ENCODE measurements around the gene POLR2H. TPM values are rescaled to one million over a fixed set of nuclear protein-coding genes. Genes with fewer than 3 reads are reported as not detected.

Gene POLR2H
- total RNA-seq, 1 experiment from 2014 or later: 153 TPM

- no peak overlapping the region for H3K4me3 ChIP-seq
- no peak overlapping the region for H2AFZ ChIP-seq
- H3K9me2 ChIP-seq (ENCODE audit: insufficient read depth): no peaks in the 10 kb centered on the region
- H3K79me2 ChIP-seq (ENCODE audit: low read depth): no peaks in the 10 kb centered on the region
- H3K4me1 ChIP-seq (replicated peaks; ENCODE audit: insufficient read depth): no peaks in the 10 kb centered on the region
- no peak for DNase-seq
- H3K36me3 ChIP-seq (ENCODE audit: low read depth): no peaks in the 10 kb centered on the region
- TF ChIP-seq, protein P1, sequence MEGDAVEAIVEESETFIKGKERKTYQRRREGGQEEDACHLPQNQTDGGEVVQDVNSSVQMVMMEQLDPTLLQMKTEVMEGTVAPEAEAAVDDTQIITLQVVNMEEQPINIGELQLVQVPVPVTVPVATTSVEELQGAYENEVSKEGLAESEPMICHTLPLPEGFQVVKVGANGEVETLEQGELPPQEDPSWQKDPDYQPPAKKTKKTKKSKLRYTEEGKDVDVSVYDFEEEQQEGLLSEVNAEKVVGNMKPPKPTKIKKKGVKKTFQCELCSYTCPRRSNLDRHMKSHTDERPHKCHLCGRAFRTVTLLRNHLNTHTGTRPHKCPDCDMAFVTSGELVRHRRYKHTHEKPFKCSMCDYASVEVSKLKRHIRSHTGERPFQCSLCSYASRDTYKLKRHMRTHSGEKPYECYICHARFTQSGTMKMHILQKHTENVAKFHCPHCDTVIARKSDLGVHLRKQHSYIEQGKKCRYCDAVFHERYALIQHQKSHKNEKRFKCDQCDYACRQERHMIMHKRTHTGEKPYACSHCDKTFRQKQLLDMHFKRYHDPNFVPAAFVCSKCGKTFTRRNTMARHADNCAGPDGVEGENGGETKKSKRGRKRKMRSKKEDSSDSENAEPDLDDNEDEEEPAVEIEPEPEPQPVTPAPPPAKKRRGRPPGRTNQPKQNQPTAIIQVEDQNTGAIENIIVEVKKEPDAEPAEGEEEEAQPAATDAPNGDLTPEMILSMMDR (conservative IDR thresholded peaks at IDR 0.05): no peak
- H3F3A ChIP-seq (ENCODE audit: insufficient read depth, low read depth): 0 out of 2 replicates have a peak, but pooled peaks cover 3% of the 10 kb centered on the region
- BruUV-seq (replicated peaks): no TSS peak
- no peaks in the 10 kb centered on the region for H4K20me1 ChIP-seq (ENCODE audit: insufficient read depth)
- intact Hi-C loops (cut with micrococcal nuclease; ENCODE audit: unreplicated experiment): no loop called here
- no peaks in the 10 kb centered on the region for H3K9me3 ChIP-seq (ENCODE audit: insufficient read depth, low read depth)
- no peak overlapping the region for H3K4me2 ChIP-seq
- CTCF ChIA-PET: no interaction called here
- no peak overlapping the region for H3K27ac ChIP-seq
- H3K27me3 ChIP-seq (ENCODE audit: insufficient read depth, low read depth): peaks cover 90% of the 10 kb centered on the region
- POLR2A ChIA-PET (ENCODE audit: unreplicated experiment): no interaction called here
Observed at GRCh38 chr3:184395320-184395660, 33.8 kb downstream of the POLR2H start.

DNA sequence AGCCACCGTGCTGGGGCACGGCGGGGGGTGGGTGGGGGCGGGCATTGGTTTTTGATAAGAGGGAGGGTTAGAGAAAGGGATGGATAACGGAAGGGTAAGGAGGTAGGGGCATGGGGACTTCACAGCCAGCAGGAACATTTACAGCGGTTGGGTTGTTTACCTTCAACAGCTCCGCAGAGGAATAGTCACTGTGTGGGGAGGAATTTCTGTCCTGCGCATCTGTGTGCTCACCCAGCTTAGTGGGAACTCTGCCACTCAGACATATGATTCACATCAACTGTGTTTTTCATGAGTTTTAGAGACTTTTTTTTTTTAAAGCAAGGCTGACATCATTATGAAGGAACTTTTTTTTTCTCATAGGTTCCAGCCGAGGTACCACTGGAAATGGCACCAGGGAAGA is 37.9 kb downstream of the POLR2H start:
- no peaks in the 10 kb centered on the region for H3K4me1 ChIP-seq (replicated peaks; ENCODE audit: insufficient read depth)
- H3K4me2 ChIP-seq: no peak overlapping the region
- CTCF ChIA-PET: no interaction called here
- H3K4me3 ChIP-seq: no peak overlapping the region
- no peak overlapping the region for H2AFZ ChIP-seq
- no peaks in the 10 kb centered on the region for H3K9me3 ChIP-seq (ENCODE audit: insufficient read depth, low read depth)
- no TSS peak for BruUV-seq (replicated peaks)
- TF ChIP-seq EZH2 (IDR thresholded peaks at IDR 0.05; ENCODE audit: low read depth): no peak
- TF ChIP-seq, protein P1 (conservative IDR thresholded peaks at IDR 0.05): no peak
- H4K20me1 ChIP-seq (ENCODE audit: insufficient read depth): no peaks in the 10 kb centered on the region
- intact Hi-C loops (cut with micrococcal nuclease; ENCODE audit: unreplicated experiment): no loop called here
- H3K27ac ChIP-seq: no peak overlapping the region
- H3F3A ChIP-seq (ENCODE audit: insufficient read depth, low read depth): 0 out of 2 replicates have a peak, but pooled peaks cover 3% of the 10 kb centered on the region
- peaks cover 91% of the 10 kb centered on the region for H3K27me3 ChIP-seq (ENCODE audit: insufficient read depth, low read depth)
- POLR2A ChIA-PET (ENCODE audit: unreplicated experiment): interaction anchor here (0.6 kb wide), 1 partner anchor 1029 kb away, joined by 14 read pairs; no protein-coding TSS in a partner anchor
- H3K79me2 ChIP-seq (ENCODE audit: low read depth): no peaks in the 10 kb centered on the region
- no peaks in the 10 kb centered on the region for H3K9me2 ChIP-seq (ENCODE audit: insufficient read depth)
- no peaks in the 10 kb centered on the region for H3K36me3 ChIP-seq (ENCODE audit: low read depth)
- DNase-seq: no peak

GRCh38 chr3:184405075-184406030 is 43.8 kb downstream of the POLR2H start:
- Histone ChIP-seq H3K4me2 (no peak overlapping the region), H2AFZ (no peak overlapping the region), H3K27ac (no peak overlapping the region), H3K79me2 (ENCODE audit: low read depth) (no peaks in the 10 kb centered on the region), H3K9me3 (ENCODE audit: insufficient read depth, low read depth) (no peaks in the 10 kb centered on the region), H3K9me2 (ENCODE audit: insufficient read depth) (no peaks in the 10 kb centered on the region), H3K27me3 (ENCODE audit: insufficient read depth, low read depth) (peaks cover 80% of the 10 kb centered on the region), H4K20me1 (ENCODE audit: insufficient read depth) (no peaks in the 10 kb centered on the region), H3K36me3 (ENCODE audit: low read depth) (no peaks in the 10 kb centered on the region), H3K4me3 (no peak overlapping the region), H3K4me1 (replicated peaks; ENCODE audit: insufficient read depth) (no peaks in the 10 kb centered on the region), H3F3A (ENCODE audit: insufficient read depth, low read depth) (no peaks in the 10 kb centered on the region)
- ChIA-PET CTCF (interaction anchor here (0.7 kb wide), 1 partner anchor 28 kb away, joined by 6 read pairs; no protein-coding TSS in a partner anchor), POLR2A (ENCODE audit: unreplicated experiment) (no interaction called here)
- BruUV-seq (replicated peaks): no TSS peak
- intact Hi-C loops (cut with micrococcal nuclease; ENCODE audit: unreplicated experiment): no loop called here
- TF ChIP-seq, protein P1 (conservative IDR thresholded peaks at IDR 0.05): no peak
- no peak for TF ChIP-seq EZH2 (IDR thresholded peaks at IDR 0.05; ENCODE audit: low read depth)
- no peak for DNase-seq

All from PC-9 (cell line).